HG02938 (cell line): ENCODE measurements around the gene FANK1.
"Not testable (repeated sequence)": the region's sequence is repeated elsewhere in the genome, so short reads cannot be mapped to it uniquely, and the experiment has no call there.

ENCODE experiments used
- ATAC-seq: cut with Tn5 transposase; IDR thresholded peaks from one replicate; pipeline ENCODE4 v1.9.1; 2021; ENCODE audit warnings: mild to moderate bottlenecking, moderate library complexity; ENCODE audit not compliant: unreplicated experiment

FANK1 gene

GRCh38 chr10:125886914-125887512 lies 9.4 kb upstream of the FANK1 start:
- ATAC-seq = no peak

GRCh38 chr10:125889441-125889840 lies 6.9 kb upstream of the FANK1 start:
- not testable (repeated sequence) for ATAC-seq

GRCh38 chr10:125892402-125892801 lies 4.0 kb upstream of the FANK1 start:
- ATAC-seq = not testable (repeated sequence)

GRCh38 chr10:125894176-125894575 lies 2.2 kb upstream of the FANK1 start:
- not testable (repeated sequence) for ATAC-seq

GRCh38 chr10:125895130-125896087 lies 955 bp upstream of the FANK1 start:
- peak; percentile 48 for ATAC-seq

- ATAC-seq = not testable (repeated sequence)
Measured at GRCh38 chr10:125897317-125897716, 953 bp downstream of the FANK1 start.

GRCh38 chr10:125900963-125901362 lies 4.6 kb downstream of the FANK1 start:
- ATAC-seq = not testable (repeated sequence)

GRCh38 chr10:125903135-125903640 lies 6.8 kb downstream of the FANK1 start:
- not testable (repeated sequence) for ATAC-seq

- ATAC-seq = not testable (repeated sequence)
Measured at GRCh38 chr10:125905069-125905994, 9.0 kb downstream of the FANK1 start.

GRCh38 chr10:125907598-125907997 lies 11.2 kb downstream of the FANK1 start:
- ATAC-seq = not testable (repeated sequence)

GRCh38 chr10:125908813-125909212 lies 12.4 kb downstream of the FANK1 start:
- ATAC-seq = not testable (repeated sequence)

- not testable (repeated sequence) for ATAC-seq
Measured at GRCh38 chr10:125909491-125909890, 13.1 kb downstream of the FANK1 start.

- ATAC-seq = no peak
Measured at GRCh38 chr10:125911145-125911544, 14.8 kb downstream of the FANK1 start.

GRCh38 chr10:125911990-125912389 lies 15.6 kb downstream of the FANK1 start:
- ATAC-seq = no peak

GRCh38 chr10:125913277-125913676 lies 16.9 kb downstream of the FANK1 start:
- not testable (repeated sequence) for ATAC-seq

GRCh38 chr10:125916977-125917376 lies 20.6 kb downstream of the FANK1 start:
- ATAC-seq = no peak

- ATAC-seq = not testable (repeated sequence)
Measured at GRCh38 chr10:125917704-125918361, 21.5 kb downstream of the FANK1 start.

GRCh38 chr10:125921643-125922306 lies 25.4 kb downstream of the FANK1 start:
- ATAC-seq = not testable (repeated sequence)

- ATAC-seq = no peak
Measured at GRCh38 chr10:125925262-125925834, 29.0 kb downstream of the FANK1 start.
